ENCODE data around the gene EIPR1.

The EIPR1 gene

GRCh38 chr2:3354986-3355385 is 22.6 kb downstream of the EIPR1 start:
- no peaks in the 10 kb centered on the region for H3K36me3 ChIP-seq (ENCODE audit: control insufficient read depth, insufficient read depth, low read length)
- H2BK120ac ChIP-seq (ENCODE audit: low read depth, low read length): no peak overlapping the region
- no peak for DNase-seq
- H3K79me1 ChIP-seq (ENCODE audit: low read length): peaks cover 7% of the 10 kb centered on the region
- WGBS (ENCODE audit: extremely low coverage, insufficient coverage, low lambda C conversion rate): no CpG with 5 or more reads among the region's 3 CpGs
- no peaks in the 10 kb centered on the region for H3K4me1 ChIP-seq (ENCODE audit: control insufficient read depth, low read depth, low read length)
- no peak overlapping the region for H3K27ac ChIP-seq (ENCODE audit: low read depth, low read length)
- no peak overlapping the region for H2BK15ac ChIP-seq (replicated peaks; ENCODE audit: low read depth)
- no peak overlapping the region for H3K4me2 ChIP-seq (ENCODE audit: low read length)
- H4K8ac ChIP-seq (ENCODE audit: low read depth, low read length): no peak overlapping the region
- H3K27me3 ChIP-seq (ENCODE audit: insufficient read depth, low read length, poor library complexity): no peaks in the 10 kb centered on the region
- H3K79me2 ChIP-seq (ENCODE audit: control insufficient read depth, insufficient read depth, low read length): no peaks in the 10 kb centered on the region
- no peak overlapping the region for H3K18ac ChIP-seq (ENCODE audit: low read length)
- H3K4me3 ChIP-seq (ENCODE audit: low read length): no peak overlapping the region
- H3K9ac ChIP-seq (ENCODE audit: low read length): no peak overlapping the region
- no peak overlapping the region for H4K5ac ChIP-seq (ENCODE audit: low read length)
- H2AK5ac ChIP-seq (ENCODE audit: low read length): no peak overlapping the region
- no peak overlapping the region for H3K23ac ChIP-seq (ENCODE audit: low read length)
- no peak overlapping the region for H3K4ac ChIP-seq (ENCODE audit: low read depth, low read length)
- no peak overlapping the region for H3K56ac ChIP-seq (ENCODE audit: low read length)
- H2BK5ac ChIP-seq (ENCODE audit: low read length): no peak overlapping the region

- Histone ChIP-seq H3K23ac (ENCODE audit: low read length) (no peak overlapping the region), H4K5ac (ENCODE audit: low read length) (no peak overlapping the region), H3K4ac (ENCODE audit: low read depth, low read length) (no peak overlapping the region), H3K27ac (ENCODE audit: low read depth, low read length) (no peak overlapping the region), H4K8ac (ENCODE audit: low read depth, low read length) (no peak overlapping the region), H3K36me3 (ENCODE audit: control insufficient read depth, insufficient read depth, low read length) (no peaks in the 10 kb centered on the region), H2BK120ac (ENCODE audit: low read depth, low read length) (no peak overlapping the region), H3K27me3 (ENCODE audit: insufficient read depth, low read length, poor library complexity) (no peaks in the 10 kb centered on the region), H3K79me1 (ENCODE audit: low read length) (peaks cover 2% of the 10 kb centered on the region), H2BK15ac (replicated peaks; ENCODE audit: low read depth) (no peak overlapping the region), H3K18ac (ENCODE audit: low read length) (no peak overlapping the region), H3K79me2 (ENCODE audit: control insufficient read depth, insufficient read depth, low read length) (no peaks in the 10 kb centered on the region), H3K4me1 (ENCODE audit: control insufficient read depth, low read depth, low read length) (no peaks in the 10 kb centered on the region), H2AK5ac (ENCODE audit: low read length) (no peak overlapping the region), H3K56ac (ENCODE audit: low read length) (no peak overlapping the region), H3K4me2 (ENCODE audit: low read length) (no peak overlapping the region), H2BK5ac (ENCODE audit: low read length) (no peak overlapping the region), H3K4me3 (ENCODE audit: low read length) (no peak overlapping the region), H3K9ac (ENCODE audit: low read length) (no peak overlapping the region)
- no peak for DNase-seq
- WGBS (ENCODE audit: extremely low coverage, insufficient coverage, low lambda C conversion rate): no CpG with 5 or more reads among the region's 13 CpGs
These were observed 28.4 kb downstream of the EIPR1 start for GRCh38 chr2:3349211-3349693.

DNA sequence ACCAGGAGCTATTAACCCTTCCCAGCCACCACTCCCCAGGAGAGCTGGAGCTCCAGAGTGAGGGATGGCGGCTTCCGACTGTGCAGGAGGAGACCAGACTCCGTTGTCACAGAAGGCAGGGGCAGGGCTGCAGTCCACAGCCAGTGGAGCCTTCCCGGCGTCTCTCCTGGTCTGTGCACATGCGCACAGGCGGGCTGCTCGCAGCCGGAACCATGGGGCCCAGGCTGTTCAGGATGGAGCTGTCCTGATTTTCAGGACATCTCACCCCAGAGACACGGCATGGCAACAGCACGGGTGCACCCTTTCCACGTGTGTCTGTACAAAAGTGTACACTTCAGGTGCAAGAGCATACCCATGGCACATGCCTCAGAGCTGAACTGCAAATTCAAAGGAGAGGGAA is 28.9 kb downstream of the EIPR1 start:
- no CpG with 5 or more reads among the region's 12 CpGs for WGBS (ENCODE audit: extremely low coverage, insufficient coverage, low lambda C conversion rate)
- no peak overlapping the region for H2BK5ac ChIP-seq (ENCODE audit: low read length)
- no peak overlapping the region for H4K8ac ChIP-seq (ENCODE audit: low read depth, low read length)
- H4K5ac ChIP-seq (ENCODE audit: low read length): no peak overlapping the region
- no peak overlapping the region for H3K4ac ChIP-seq (ENCODE audit: low read depth, low read length)
- H3K18ac ChIP-seq (ENCODE audit: low read length): no peak overlapping the region
- H3K4me1 ChIP-seq (ENCODE audit: control insufficient read depth, low read depth, low read length): no peaks in the 10 kb centered on the region
- H3K27ac ChIP-seq (ENCODE audit: low read depth, low read length): no peak overlapping the region
- H2BK15ac ChIP-seq (replicated peaks; ENCODE audit: low read depth): no peak overlapping the region
- H3K56ac ChIP-seq (ENCODE audit: low read length): no peak overlapping the region
- DNase-seq: no peak
- no peaks in the 10 kb centered on the region for H3K36me3 ChIP-seq (ENCODE audit: control insufficient read depth, insufficient read depth, low read length)
- H3K4me2 ChIP-seq (ENCODE audit: low read length): no peak overlapping the region
- no peak overlapping the region for H2AK5ac ChIP-seq (ENCODE audit: low read length)
- no peak overlapping the region for H2BK120ac ChIP-seq (ENCODE audit: low read depth, low read length)
- no peaks in the 10 kb centered on the region for H3K79me2 ChIP-seq (ENCODE audit: control insufficient read depth, insufficient read depth, low read length)
- no peaks in the 10 kb centered on the region for H3K27me3 ChIP-seq (ENCODE audit: insufficient read depth, low read length, poor library complexity)
- H3K23ac ChIP-seq (ENCODE audit: low read length): no peak overlapping the region
- H3K79me1 ChIP-seq (ENCODE audit: low read length): no peaks in the 10 kb centered on the region
- H3K9ac ChIP-seq (ENCODE audit: low read length): no peak overlapping the region
- no peak overlapping the region for H3K4me3 ChIP-seq (ENCODE audit: low read length)

- no peak for DNase-seq
- H3K36me3 ChIP-seq (ENCODE audit: control insufficient read depth, insufficient read depth, low read length): no peaks in the 10 kb centered on the region
- H4K5ac ChIP-seq (ENCODE audit: low read length): no peak overlapping the region
- no peak overlapping the region for H2AK5ac ChIP-seq (ENCODE audit: low read length)
- no peak overlapping the region for H3K4me2 ChIP-seq (ENCODE audit: low read length)
- no peak overlapping the region for H3K4me3 ChIP-seq (ENCODE audit: low read length)
- H2BK5ac ChIP-seq (ENCODE audit: low read length): no peak overlapping the region
- no peaks in the 10 kb centered on the region for H3K79me2 ChIP-seq (ENCODE audit: control insufficient read depth, insufficient read depth, low read length)
- no peaks in the 10 kb centered on the region for H3K4me1 ChIP-seq (ENCODE audit: control insufficient read depth, low read depth, low read length)
- no peak overlapping the region for H3K18ac ChIP-seq (ENCODE audit: low read length)
- H3K23ac ChIP-seq (ENCODE audit: low read length): no peak overlapping the region
- no peak overlapping the region for H3K27ac ChIP-seq (ENCODE audit: low read depth, low read length)
- H3K79me1 ChIP-seq (ENCODE audit: low read length): peaks cover 3% of the 10 kb centered on the region
- no CpG with 5 or more reads among the region's 7 CpGs for WGBS (ENCODE audit: extremely low coverage, insufficient coverage, low lambda C conversion rate)
- no peaks in the 10 kb centered on the region for H3K27me3 ChIP-seq (ENCODE audit: insufficient read depth, low read length, poor library complexity)
- H2BK120ac ChIP-seq (ENCODE audit: low read depth, low read length): no peak overlapping the region
- no peak overlapping the region for H3K56ac ChIP-seq (ENCODE audit: low read length)
- no peak overlapping the region for H2BK15ac ChIP-seq (replicated peaks; ENCODE audit: low read depth)
- H3K4ac ChIP-seq (ENCODE audit: low read depth, low read length): no peak overlapping the region
- no peak overlapping the region for H3K9ac ChIP-seq (ENCODE audit: low read length)
- no peak overlapping the region for H4K8ac ChIP-seq (ENCODE audit: low read depth, low read length)
These were observed 32.0 kb downstream of the EIPR1 start for GRCh38 chr2:3345621-3346020.

DNA sequence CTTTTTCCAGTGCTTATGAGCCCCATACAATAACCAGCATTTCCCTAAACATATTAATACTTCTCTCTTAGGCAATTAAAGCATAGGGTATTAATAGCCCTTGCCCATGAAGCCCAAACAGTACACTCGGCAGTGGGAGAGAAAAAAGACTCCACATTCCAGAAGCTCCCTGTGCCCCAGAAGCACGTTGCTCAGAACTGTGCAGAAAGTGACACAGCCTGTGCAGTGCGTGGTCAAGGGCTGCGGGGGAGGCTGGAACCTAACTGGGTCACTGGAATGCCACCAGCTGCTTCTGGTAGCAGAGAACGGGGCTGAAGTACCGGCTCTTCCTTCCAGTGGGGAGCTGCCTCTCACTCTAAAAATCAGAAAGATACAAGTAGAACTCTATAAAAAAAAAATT is 32.7 kb downstream of the EIPR1 start:
- H3K23ac ChIP-seq (ENCODE audit: low read length): no peak overlapping the region
- H2BK120ac ChIP-seq (ENCODE audit: low read depth, low read length): no peak overlapping the region
- no peak overlapping the region for H2BK5ac ChIP-seq (ENCODE audit: low read length)
- H3K36me3 ChIP-seq (ENCODE audit: control insufficient read depth, insufficient read depth, low read length): no peaks in the 10 kb centered on the region
- no peak overlapping the region for H2BK15ac ChIP-seq (replicated peaks; ENCODE audit: low read depth)
- no peak overlapping the region for H3K9ac ChIP-seq (ENCODE audit: low read length)
- no peak overlapping the region for H4K8ac ChIP-seq (ENCODE audit: low read depth, low read length)
- no peak overlapping the region for H3K4me3 ChIP-seq (ENCODE audit: low read length)
- no peaks in the 10 kb centered on the region for H3K4me1 ChIP-seq (ENCODE audit: control insufficient read depth, low read depth, low read length)
- no peak overlapping the region for H4K5ac ChIP-seq (ENCODE audit: low read length)
- no peak for DNase-seq
- WGBS (ENCODE audit: extremely low coverage, insufficient coverage, low lambda C conversion rate): no CpG with 5 or more reads among the region's 6 CpGs
- H3K18ac ChIP-seq (ENCODE audit: low read length): no peak overlapping the region
- H3K79me2 ChIP-seq (ENCODE audit: control insufficient read depth, insufficient read depth, low read length): no peaks in the 10 kb centered on the region
- H3K4me2 ChIP-seq (ENCODE audit: low read length): no peak overlapping the region
- H3K27me3 ChIP-seq (ENCODE audit: insufficient read depth, low read length, poor library complexity): no peaks in the 10 kb centered on the region
- H3K79me1 ChIP-seq (ENCODE audit: low read length): peaks cover 3% of the 10 kb centered on the region
- no peak overlapping the region for H2AK5ac ChIP-seq (ENCODE audit: low read length)
- H3K56ac ChIP-seq (ENCODE audit: low read length): no peak overlapping the region
- H3K27ac ChIP-seq (ENCODE audit: low read depth, low read length): no peak overlapping the region
- no peak overlapping the region for H3K4ac ChIP-seq (ENCODE audit: low read depth, low read length)

DNA sequence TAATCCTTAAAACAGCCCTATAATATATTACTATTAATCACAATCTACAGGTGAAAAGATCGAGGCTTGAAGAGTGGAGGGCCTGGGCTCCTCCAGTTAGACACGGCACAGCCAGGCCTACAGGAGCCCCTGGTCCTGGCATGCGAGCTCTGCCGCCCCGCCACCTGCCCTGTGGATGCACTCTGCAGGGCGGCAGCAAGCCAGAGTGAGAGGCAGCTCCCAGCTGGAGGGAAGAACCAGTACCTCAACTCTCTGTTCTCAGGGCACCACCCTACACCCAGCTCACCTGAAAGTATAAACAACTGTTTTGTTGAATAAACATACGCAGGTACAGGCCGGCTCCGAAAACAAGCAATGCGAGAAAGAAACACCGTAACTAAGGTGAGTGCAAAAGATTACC is 34.6 kb downstream of the EIPR1 start:
- H2BK5ac ChIP-seq (ENCODE audit: low read length): no peak overlapping the region
- no peaks in the 10 kb centered on the region for H3K36me3 ChIP-seq (ENCODE audit: control insufficient read depth, insufficient read depth, low read length)
- H3K27me3 ChIP-seq (ENCODE audit: insufficient read depth, low read length, poor library complexity): no peaks in the 10 kb centered on the region
- H2BK15ac ChIP-seq (replicated peaks; ENCODE audit: low read depth): no peak overlapping the region
- no peak for DNase-seq
- H2AK5ac ChIP-seq (ENCODE audit: low read length): no peak overlapping the region
- H3K79me2 ChIP-seq (ENCODE audit: control insufficient read depth, insufficient read depth, low read length): no peaks in the 10 kb centered on the region
- no peak overlapping the region for H4K8ac ChIP-seq (ENCODE audit: low read depth, low read length)
- H3K9ac ChIP-seq (ENCODE audit: low read length): no peak overlapping the region
- no peak overlapping the region for H3K4ac ChIP-seq (ENCODE audit: low read depth, low read length)
- H3K23ac ChIP-seq (ENCODE audit: low read length): no peak overlapping the region
- no peak overlapping the region for H3K27ac ChIP-seq (ENCODE audit: low read depth, low read length)
- no peak overlapping the region for H3K4me3 ChIP-seq (ENCODE audit: low read length)
- no peak overlapping the region for H3K56ac ChIP-seq (ENCODE audit: low read length)
- WGBS (ENCODE audit: extremely low coverage, insufficient coverage, low lambda C conversion rate): no CpG with 5 or more reads among the region's 11 CpGs
- H3K4me2 ChIP-seq (ENCODE audit: low read length): no peak overlapping the region
- H3K18ac ChIP-seq (ENCODE audit: low read length): no peak overlapping the region
- H2BK120ac ChIP-seq (ENCODE audit: low read depth, low read length): no peak overlapping the region
- no peaks in the 10 kb centered on the region for H3K4me1 ChIP-seq (ENCODE audit: control insufficient read depth, low read depth, low read length)
- no peak overlapping the region for H4K5ac ChIP-seq (ENCODE audit: low read length)
- H3K79me1 ChIP-seq (ENCODE audit: low read length): peaks cover 3% of the 10 kb centered on the region

Measured in mesendoderm (in vitro differentiated cells).